Gastrocnemius medialis (tissue), 4 donors: ENCODE results near the gene ABLIM3. TPM values are rescaled to one million over a fixed set of nuclear protein-coding genes. Genes with fewer than 3 reads are reported as not detected.
A peak's percentile ranks its signal among the peaks of the same experiment; 100 is the strongest.

Experiments used
- ATAC-seq, 2 donors: fragments of 150-250 bp; one replicate each; pipeline ENCODE4 v1.9.1; 2016
- DNase-seq, 2 donors: peaks; one replicate each; pipeline ENCODE4 v3.0.0-alpha.2; 2019
- H3K27ac ChIP-seq, 4 donors: fragments of 200-600 bp; sonication (generic); 1 replicate in 1 of 4; 2 replicates in 3 of 4; pipeline ENCODE4 v1.5.1; 2016 to 2018; ENCODE audit warnings: mild to moderate bottlenecking in 2 of 4, moderate library complexity in 1 of 4
- H3K27me3 ChIP-seq, 3 donors: fragments of 200-600 bp; sonication (generic) in 2 of 3; 1 replicate in 1 of 3; 2 replicates in 2 of 3; pipeline versions ENCODE4 v1.5.1 to v1.6.0; 2016 to 2019; ENCODE audit warnings: mild to moderate bottlenecking in 1 of 3, moderate library complexity in 1 of 3
- H3K36me3 ChIP-seq, 2 donors: fragments of 200-600 bp; sonication (generic) in 1 of 2; one replicate each; pipeline ENCODE4 v1.5.1; 2017 to 2018
- H3K4me1 ChIP-seq, 2 donors: fragments of 200-600 bp; sonication (generic) in 1 of 2; one replicate each; pipeline ENCODE4 v1.5.1; 2016 to 2017; ENCODE audit warnings: mild to moderate bottlenecking in 2 of 2
- H3K4me3 ChIP-seq, 4 donors: fragments of 200-600 bp; sonication (generic) in 3 of 4; 1 replicate in 1 of 4; 2 replicates in 3 of 4; pipeline ENCODE4 v1.5.1; 2016 to 2019; ENCODE audit warnings: mild to moderate bottlenecking in 2 of 4
- H3K9me3 ChIP-seq, 3 donors: fragments of 200-600 bp; sonication (generic) in 2 of 3; 1 replicate in 1 of 3; 2 replicates in 2 of 3; pipeline ENCODE4 v1.5.1; 2016 to 2019
- CTCF ChIP-seq, 5 experiments: fragments of 450-650 bp in 3 of 5; fragments of 200-600 bp in 2 of 5; sonication (generic) in 2 of 5; IDR thresholded peaks in 4 of 5; conservative IDR thresholded peaks in 1 of 5; 1 replicate in 4 of 5; 2 replicates in 1 of 5; pipeline ENCODE4 v1.5.1; 2016 to 2019; ENCODE audit warnings: antibody characterized with exemption in 5 of 5, mild to moderate bottlenecking in 3 of 5, moderate library complexity in 3 of 5
- POLR2A ChIP-seq, 2 donors: fragments of 450-650 bp; IDR thresholded peaks; one replicate each; pipeline ENCODE4 v1.6.1; 2017; ENCODE audit warnings: antibody characterized with exemption in 2 of 2, mild to moderate bottlenecking in 2 of 2, moderate library complexity in 2 of 2
- in situ Hi-C, 4 donors: fragments of 200-750 bp; cut with MboI; loops; one replicate each; pipeline versions ENCODE4 v1.15.0 to v1.8.0; 2017; ENCODE audit warnings: low sequenced_read_pairs in 4 of 4
- intact Hi-C: fragments of 100-400 bp; cut with DNase I; formaldehyde crosslinking; loops from one replicate; pipeline ENCODE4 v1.15.1; 2023; ENCODE audit warnings: low total_unique reads
- total RNA-seq, 4 donors: library from RNA; depleted of rRNA; stranded (reverse); fragments of >200 nt; gene quantifications; one replicate each; pipeline versions ENCODE4 v1.1.0 to v1.2.3, GENCODE V29; 2016

The ABLIM3 gene
- total RNA-seq, 4 donors from 2014 or later, result 37.5 to 155 (median 67.7) TPM

- in situ Hi-C loops, result loop anchor here (5.0 to 25.0 kb wide), 4 partner anchors 82 to 422 kb away; partner anchors contain the start of gene CSNK1A1 (in 1 of the 4)
- H3K36me3 ChIP-seq, result peaks cover 0 to 8% of the 10 kb centered on the region in 2 donors
- ATAC-seq (no peak), DNase-seq (no peak)
- peaks cover 28 to 32% of the 10 kb centered on the region in 2 donors for H3K4me1 ChIP-seq
- peak overlapping the region; percentile 86 to 91 (median 88) for H3K27ac ChIP-seq
- no peak overlapping the region for H3K4me3 ChIP-seq
- no peaks in the 10 kb centered on the region for H3K27me3 ChIP-seq
- TF ChIP-seq POLR2A (IDR thresholded peaks at IDR 0.05) (no peak), CTCF (IDR thresholded peaks at IDR 0.05 in 4 of 5, conservative IDR thresholded peaks at IDR 0.05 in 1 of 5) (no peak)
- H3K9me3 ChIP-seq, result no peaks in the 10 kb centered on the region
- intact Hi-C loops, result loop anchor here (1.0 to 5.0 kb wide), 3 partner anchors 40 to 132 kb away; partner anchors contain the start of gene AFAP1L1
These were observed 893 bp upstream of the ABLIM3 start for GRCh38 chr5:149140197-149141002.

GRCh38 chr5:149141957-149142851 is 911 bp downstream of the ABLIM3 start:
- ATAC-seq (peak; percentile 72 to 75), DNase-seq (peak; percentile 36 to 63)
- intact Hi-C loops, result loop anchor here (1.0 to 5.0 kb wide), 3 partner anchors 39 to 130 kb away; partner anchors contain the start of gene AFAP1L1
- no peaks in the 10 kb centered on the region for H3K27me3 ChIP-seq
- peak overlapping the region; percentile 86 to 91 (median 88) for H3K27ac ChIP-seq
- peaks cover 0 to 8% of the 10 kb centered on the region in 2 donors for H3K36me3 ChIP-seq
- no peaks in the 10 kb centered on the region for H3K9me3 ChIP-seq
- H3K4me1 ChIP-seq, result peaks cover 22 to 26% of the 10 kb centered on the region in 2 donors
- TF ChIP-seq POLR2A (IDR thresholded peaks at IDR 0.05), result peak in 1 of 2 donors; percentile 12
- no peak for TF ChIP-seq CTCF (IDR thresholded peaks at IDR 0.05 in 4 of 5, conservative IDR thresholded peaks at IDR 0.05 in 1 of 5)
- in situ Hi-C loops, result loop anchor here (5.0 to 25.0 kb wide), 4 partner anchors 80 to 420 kb away; partner anchors contain the start of gene CSNK1A1 (in 1 of the 4)
- peak overlapping the region; percentile 87 to 93 (median 91) for H3K4me3 ChIP-seq

- in situ Hi-C loops, result loop anchor here (5.0 to 25.0 kb wide), 4 partner anchors 79 to 419 kb away; partner anchors contain the start of gene CSNK1A1 (in 1 of the 4)
- H3K27ac ChIP-seq, result peak overlapping the region; percentile 86 to 91 (median 88)
- no peak for DNase-seq
- peak in 1 of 2 donors; percentile 10 for ATAC-seq
- peaks cover 0 to 8% of the 10 kb centered on the region in 2 donors for H3K36me3 ChIP-seq
- intact Hi-C loops, result loop anchor here (5.0 kb wide), 1 partner anchor 129 kb away; the partner anchor contains the start of gene AFAP1L1
- H3K4me1 ChIP-seq, result peaks cover 22 to 26% of the 10 kb centered on the region in 2 donors
- no peaks in the 10 kb centered on the region for H3K9me3 ChIP-seq
- no peaks in the 10 kb centered on the region for H3K27me3 ChIP-seq
- peak overlapping the region; percentile 87 to 93 (median 91) for H3K4me3 ChIP-seq
- TF ChIP-seq POLR2A (IDR thresholded peaks at IDR 0.05) (no peak), CTCF (IDR thresholded peaks at IDR 0.05 in 4 of 5, conservative IDR thresholded peaks at IDR 0.05 in 1 of 5) (no peak)
These were observed 2.2 kb downstream of the ABLIM3 start for GRCh38 chr5:149143470-149143869.

GRCh38 chr5:149144637-149145036 is 3.3 kb downstream of the ABLIM3 start:
- Histone ChIP-seq H3K4me1 (peaks cover 26 to 31% of the 10 kb centered on the region in 2 donors), H3K36me3 (peaks cover 0 to 8% of the 10 kb centered on the region in 2 donors), H3K27me3 (no peaks in the 10 kb centered on the region), H3K27ac (peak overlapping the region; percentile 86 to 91 (median 88)), H3K9me3 (no peaks in the 10 kb centered on the region), H3K4me3 (peak overlapping the region; percentile 87 to 93 (median 91))
- TF ChIP-seq POLR2A (IDR thresholded peaks at IDR 0.05), result no peak
- no peak for TF ChIP-seq CTCF (IDR thresholded peaks at IDR 0.05 in 4 of 5, conservative IDR thresholded peaks at IDR 0.05 in 1 of 5)
- intact Hi-C loops, result loop anchor here (5.0 kb wide), 1 partner anchor 128 kb away; the partner anchor contains the start of gene AFAP1L1
- in situ Hi-C loops, result loop anchor here (5.0 to 25.0 kb wide), 4 partner anchors 78 to 418 kb away; partner anchors contain the start of gene CSNK1A1 (in 1 of the 4)
- ATAC-seq, result no peak
- DNase-seq, result no peak
